ENCODE measurements around the gene ATP6V0E2. TPM values are rescaled to one million over a fixed set of nuclear protein-coding genes. Genes with fewer than 3 reads are reported as not detected.

Gene ATP6V0E2
- total RNA-seq, 1 experiment from 2014 or later = 6.9 TPM

Other genes starting within 250 kb of the ATP6V0E2 start
- 0.26 TPM in 1 of 2 replicates, not detected in the other for gene ZNF467, start 100.4 kb upstream of the ATP6V0E2 start, total RNA-seq (2014; rRNA removed)
- 3.0 and 11.8 TPM in 2 replicates for gene ZNF862, start 35.6 kb upstream of the ATP6V0E2 start, total RNA-seq (2014; rRNA removed)

All from LHCN-M2 (cell line).